UCSD-AML1 (cell line): ENCODE results near the gene S100A5.
"Not testable (repeated sequence)": the region's sequence is repeated elsewhere in the genome, so short reads cannot be mapped to it uniquely, and the experiment has no call there.

ENCODE experiments used
- DNase-seq: peaks from one replicate; lab custom pipeline; 2025; ENCODE audit not compliant: unreplicated experiment; lab: John Stamatoyannopoulos, UW

The S100A5 gene, protein sequence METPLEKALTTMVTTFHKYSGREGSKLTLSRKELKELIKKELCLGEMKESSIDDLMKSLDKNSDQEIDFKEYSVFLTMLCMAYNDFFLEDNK

DNA sequence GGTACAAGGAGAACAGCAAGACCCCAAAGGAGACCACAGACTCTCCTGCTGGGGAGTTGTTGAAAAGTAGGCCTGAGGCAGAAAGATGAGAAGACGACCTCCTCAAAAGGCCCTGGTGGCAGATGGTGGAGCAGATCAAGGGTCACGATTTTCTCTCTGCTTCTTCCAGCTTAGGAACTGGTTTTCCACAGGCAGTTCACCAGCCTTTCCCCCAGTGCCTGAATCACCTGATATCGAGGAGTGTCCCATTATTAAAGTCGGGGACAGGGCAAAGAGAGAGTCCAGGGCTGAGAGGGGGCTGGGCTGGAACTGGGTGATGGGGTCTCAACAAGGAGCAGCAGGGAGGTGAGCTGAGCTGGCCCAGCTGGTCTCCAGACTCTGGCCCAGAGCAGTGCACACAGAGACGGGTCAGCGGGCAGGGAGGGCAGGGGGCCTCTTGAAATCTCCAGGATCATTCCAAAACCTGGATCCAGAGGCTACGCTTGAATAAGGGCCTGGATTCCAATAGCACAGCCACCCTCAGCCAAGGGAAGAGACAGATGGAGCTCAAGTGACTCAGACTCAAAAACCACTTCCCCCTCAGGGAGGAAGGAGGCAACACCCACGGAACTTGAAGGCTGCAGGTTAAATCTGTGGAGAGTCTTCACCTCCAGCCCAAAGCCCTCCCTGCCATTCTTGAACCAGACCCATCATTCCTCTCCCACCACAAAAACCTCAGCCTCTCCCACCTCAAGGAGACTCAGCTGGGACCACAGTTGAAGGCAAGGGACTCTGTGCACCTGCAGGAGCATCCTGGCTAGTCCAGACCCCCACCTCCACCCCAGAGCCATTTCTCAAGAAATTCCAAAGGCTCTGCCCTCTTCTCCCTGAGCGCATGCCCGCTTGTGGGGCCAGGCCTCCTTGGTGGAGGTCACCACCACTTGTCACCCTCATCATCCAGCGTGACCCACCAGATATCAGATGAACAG, at the start of gene S100A5:
S100A5 (minus strand) TSS at position 541 of the 968 bp plus-strand sequence. CDS start 743 bp downstream, outside the sequence.
- DNase-seq, result peak; percentile 48

DNA sequence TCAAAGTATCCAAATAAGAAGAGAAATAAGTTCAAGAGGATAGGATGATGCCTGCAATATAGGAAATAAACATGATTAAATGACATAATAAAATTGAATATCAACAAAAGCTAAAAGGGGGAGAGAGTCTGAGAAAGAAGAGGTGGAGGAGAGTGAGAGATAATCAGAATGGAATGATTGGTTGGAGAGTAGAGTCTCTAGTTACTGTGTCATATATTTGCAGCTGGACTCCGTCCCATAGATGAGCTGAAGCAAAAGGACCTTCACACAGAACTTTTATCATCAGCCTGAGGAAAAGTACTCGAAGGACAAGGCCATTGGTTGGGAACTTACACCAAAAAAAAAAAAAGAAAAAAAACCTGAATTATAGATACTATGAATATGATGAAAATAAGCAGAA, 47.7 kb upstream of the S100A5 start:
- DNase-seq, result no peak

- not testable (repeated sequence) for DNase-seq
Observed at GRCh38 chr1:153588033-153588432, 47.3 kb upstream of the S100A5 start.

DNA sequence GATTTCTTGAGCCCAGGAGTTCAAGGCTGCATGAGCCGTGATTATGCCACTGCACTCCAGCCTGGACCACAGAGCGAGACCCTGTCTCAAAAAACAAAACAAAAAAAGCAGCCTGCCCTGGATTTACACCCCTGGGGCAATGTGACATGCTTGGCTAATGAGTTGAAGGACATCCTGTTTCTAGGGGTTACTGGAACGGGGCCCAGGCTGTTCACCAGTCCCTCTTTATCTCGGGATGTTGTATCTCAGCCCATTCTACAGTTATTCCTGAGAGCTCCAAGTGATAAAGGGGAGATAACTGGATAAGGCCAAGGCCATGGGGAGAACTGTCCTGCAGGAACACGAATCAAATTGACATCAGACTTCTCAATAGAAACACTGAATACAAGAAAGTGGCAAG, 46.6 kb upstream of the S100A5 start:
- no peak for DNase-seq

DNA sequence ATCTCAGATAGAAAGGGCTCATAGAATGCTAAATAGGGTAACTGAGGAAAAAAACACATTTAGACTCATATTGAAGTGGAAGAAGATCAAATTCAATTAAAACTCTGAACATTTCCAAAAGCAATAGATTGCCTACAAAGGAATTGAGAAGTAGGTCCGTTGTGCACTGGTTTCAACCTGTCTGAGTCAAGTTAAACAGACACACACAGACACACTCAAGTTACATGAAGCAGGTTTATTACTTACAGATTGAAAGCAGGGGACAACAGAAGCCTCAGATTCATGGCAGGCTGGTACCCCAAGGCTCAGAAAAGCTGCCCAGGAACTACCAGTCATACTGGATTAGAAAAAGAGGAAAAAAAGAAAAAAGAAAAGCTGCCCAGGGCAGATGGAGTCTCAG, 45.6 kb upstream of the S100A5 start:
- no peak for DNase-seq

GRCh38 chr1:153585006-153585405, 44.3 kb upstream of the S100A5 start:
- DNase-seq, result no peak

- DNase-seq, result no peak
Observed at GRCh38 chr1:153583976-153584375, 43.2 kb upstream of the S100A5 start.

DNA sequence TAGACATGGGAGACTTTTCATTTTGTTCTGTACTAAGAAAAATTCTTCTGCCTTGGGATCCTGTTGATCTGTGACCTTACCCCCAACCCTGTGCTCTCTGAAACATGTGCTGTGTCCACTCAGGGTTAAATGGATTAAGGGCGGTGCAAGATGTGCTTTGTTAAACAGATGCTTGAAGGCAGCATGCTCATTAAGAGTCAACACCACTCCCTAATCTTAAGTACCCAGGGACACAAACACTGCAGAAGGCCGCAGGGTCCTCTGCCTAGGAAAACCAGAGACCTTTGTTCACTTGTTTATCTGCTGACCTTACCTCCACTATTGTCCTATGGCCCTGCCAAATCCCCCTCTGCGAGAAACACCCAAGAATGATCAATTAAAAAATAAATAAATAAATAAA, 42.8 kb upstream of the S100A5 start:
- DNase-seq, result not testable (repeated sequence)

- DNase-seq, result not testable (repeated sequence)
Observed at GRCh38 chr1:153582836-153583235, 42.1 kb upstream of the S100A5 start.

DNA sequence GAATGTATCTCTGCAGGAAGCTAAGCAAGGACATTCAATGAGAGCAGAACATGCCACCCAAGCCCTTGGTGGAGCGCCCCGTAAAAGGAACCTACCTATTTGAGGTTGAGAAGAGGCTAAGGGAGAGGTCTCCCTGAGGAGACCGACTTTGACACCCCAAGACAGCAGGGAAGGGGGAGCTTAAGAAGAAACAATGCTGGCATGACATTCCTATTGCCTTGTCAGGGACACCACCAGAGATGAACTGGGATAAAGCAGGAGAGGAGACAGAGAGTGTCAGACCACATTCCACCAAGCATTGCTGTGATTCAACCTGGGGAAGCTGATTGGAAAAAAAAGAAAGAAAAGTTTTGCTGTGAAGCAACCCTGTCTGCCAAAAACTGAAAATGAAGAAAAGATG, 38.2 kb upstream of the S100A5 start:
- no peak for DNase-seq

GRCh38 chr1:153578490-153578889, 37.8 kb upstream of the S100A5 start:
- no peak for DNase-seq

DNA sequence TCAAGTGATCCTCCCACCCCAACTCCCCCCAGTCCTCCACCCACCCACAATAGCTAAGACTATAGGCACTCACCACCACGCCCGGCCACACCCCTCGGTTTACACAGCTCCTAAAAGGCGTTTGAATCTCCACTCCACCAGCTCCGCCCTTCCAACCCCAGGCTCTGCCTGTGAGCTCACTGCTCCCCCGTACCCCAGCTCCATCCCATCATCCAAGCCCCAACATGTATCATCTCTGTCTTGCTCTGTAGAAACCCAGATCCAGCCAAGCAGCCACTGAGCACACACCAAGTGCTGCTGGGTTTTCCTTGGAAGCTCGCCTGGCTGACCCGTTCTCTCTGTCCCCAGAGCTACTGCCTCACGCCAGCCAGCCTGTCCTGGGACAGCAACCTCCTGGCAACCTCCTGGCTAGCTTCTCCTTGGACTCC, 36.9 kb upstream of the S100A5 start:
- DNase-seq, result no peak

DNA sequence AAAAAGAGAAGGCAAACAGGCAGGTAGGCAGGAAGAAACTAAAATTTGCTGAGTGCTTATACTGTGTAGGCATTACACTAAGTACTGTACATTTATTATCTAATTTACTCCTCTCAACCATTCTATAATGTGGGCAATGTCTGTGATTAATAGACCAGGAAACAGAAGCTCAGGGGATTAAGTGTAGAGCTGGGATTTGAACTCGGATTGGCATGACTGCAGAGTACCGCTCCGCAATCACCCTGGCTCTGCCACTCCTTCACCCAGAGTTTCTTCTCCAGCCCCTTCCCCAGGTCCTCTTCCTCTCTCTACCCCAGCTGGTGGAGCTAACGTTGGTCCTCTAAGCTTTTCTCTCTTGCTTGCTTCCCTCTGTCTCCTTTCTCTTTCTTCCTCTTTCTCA, 36.4 kb upstream of the S100A5 start:
- DNase-seq, result no peak

- not testable (repeated sequence) for DNase-seq
Observed at GRCh38 chr1:153575497-153575896, 34.8 kb upstream of the S100A5 start.

- not testable (repeated sequence) for DNase-seq
Observed at GRCh38 chr1:153575081-153575491, 34.4 kb upstream of the S100A5 start.

DNA sequence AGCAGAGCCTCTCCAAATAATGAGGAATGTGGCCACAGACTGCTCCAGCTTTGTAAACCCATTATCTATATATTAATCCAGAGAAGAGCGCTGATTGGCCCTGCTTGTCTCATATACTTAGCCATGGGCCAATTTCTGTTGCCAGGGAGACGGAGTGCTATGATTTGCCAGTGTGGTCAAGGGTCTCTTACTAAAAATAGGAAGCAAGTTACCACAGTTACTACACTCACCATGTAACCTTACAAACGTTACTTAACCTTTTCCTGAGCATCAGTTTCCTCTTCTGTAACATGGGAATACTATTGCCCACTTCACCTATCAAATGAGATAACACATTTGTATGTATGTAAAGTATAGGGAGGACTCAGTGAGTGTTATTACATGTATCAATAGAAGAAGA, 32.6 kb upstream of the S100A5 start:
- DNase-seq, result no peak

DNA sequence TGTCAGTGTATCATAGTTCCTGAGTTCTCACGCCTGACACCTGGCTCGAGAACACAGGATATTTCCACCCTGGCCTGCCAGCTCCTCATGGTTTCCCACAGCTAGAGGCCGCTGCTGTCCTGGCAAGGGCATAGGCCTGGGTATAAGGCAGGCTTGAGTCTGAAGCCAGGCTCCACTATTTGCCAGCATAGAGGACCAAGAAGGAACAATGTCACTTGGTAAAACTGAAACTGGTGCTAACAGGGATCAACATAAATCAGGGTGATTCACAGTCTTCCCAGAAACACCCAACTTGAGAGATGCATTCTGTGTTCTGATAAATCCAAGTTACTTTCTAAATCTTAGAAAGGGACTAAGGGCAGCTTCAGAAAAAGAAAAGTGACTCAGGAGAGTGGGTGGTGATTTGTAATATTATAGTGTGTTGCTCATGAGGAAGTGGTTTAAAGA, 31.9 kb upstream of the S100A5 start:
- peak; percentile 73 for DNase-seq

- DNase-seq, result no peak
Observed at GRCh38 chr1:153571706-153572105, 31.0 kb upstream of the S100A5 start.

DNA sequence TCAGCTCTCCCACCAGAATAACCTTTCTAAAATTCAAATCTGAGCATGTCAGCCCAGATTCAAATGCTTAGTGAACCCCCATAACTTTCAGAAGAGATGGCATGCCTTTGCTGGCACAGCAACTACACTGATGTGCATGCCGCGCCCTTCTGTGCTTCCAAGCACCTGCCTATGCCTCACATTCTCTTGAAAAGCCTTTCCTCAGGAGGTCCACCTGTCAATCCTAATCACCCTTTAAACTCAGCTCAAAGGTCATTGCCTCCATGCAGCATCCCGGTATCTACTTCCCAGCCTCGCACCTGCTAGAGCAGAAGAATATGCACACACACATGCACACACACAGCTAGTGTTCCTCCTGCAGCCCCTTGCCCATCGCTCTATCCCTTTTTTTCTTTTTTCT, 30.1 kb upstream of the S100A5 start:
- DNase-seq, result no peak

- DNase-seq, result no peak
Observed at GRCh38 chr1:153569465-153569864, 28.7 kb upstream of the S100A5 start.

DNA sequence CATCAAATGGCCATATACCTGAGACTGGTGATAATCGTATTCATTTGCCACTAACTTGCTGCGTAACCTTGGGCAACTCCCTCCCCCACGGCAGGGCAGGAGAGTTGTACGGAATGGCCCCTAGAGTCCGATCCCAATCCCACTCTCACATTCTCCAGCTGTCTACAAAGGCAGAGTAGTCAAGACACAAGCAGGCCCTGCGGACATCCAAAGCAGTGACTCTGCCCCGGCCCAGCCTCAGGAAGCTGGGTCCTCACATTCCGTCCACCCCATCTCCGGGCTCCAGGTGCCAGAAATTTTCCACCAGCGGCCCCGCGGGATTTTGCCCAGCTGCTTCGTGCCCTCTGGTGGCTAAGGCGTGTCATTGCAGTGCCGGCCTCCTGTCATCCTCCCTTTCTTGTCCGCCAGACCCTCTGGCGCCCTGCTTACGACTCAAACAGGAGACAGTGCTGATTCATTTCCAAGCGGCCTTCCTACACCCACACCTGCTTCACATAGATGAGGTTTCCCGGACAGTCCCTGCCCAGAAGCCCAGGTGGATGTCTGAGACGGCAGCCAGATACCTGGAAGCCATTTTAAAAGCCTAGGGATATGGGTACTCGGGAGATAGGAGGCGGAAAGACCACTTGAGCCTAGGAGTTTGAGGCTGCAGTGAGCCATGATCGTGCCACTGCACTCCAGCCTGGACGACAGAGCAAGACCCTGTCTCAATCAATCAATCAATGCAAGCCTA, 27.8 kb upstream of the S100A5 start:
- peak; percentile 79 for DNase-seq
